HepG2 (cell line): ENCODE results near the gene TMEM266. TPM values are rescaled to one million over a fixed set of nuclear protein-coding genes. Genes with fewer than 3 reads are reported as not detected.

ENCODE experiments used
- ATAC-seq: fragments of 200-7000 bp; cut with Tn5 transposase; 3 replicates; pipeline ENCODE4 v1.9.1; 2020; ENCODE audit warnings: mild to moderate bottlenecking, moderate library complexity
- BruUV-seq: library from RNA; stranded (reverse); fragments of 400-500 nt; replicated peaks from 2 replicates; lab custom pipeline; 2021; lab: Mats Ljungman, UMichigan
- CTCF ChIA-PET: fragments of 300-600 bp; formaldehyde crosslinking; extraction: SDS; loops from one replicate; lab custom pipeline; 2021; ENCODE audit warnings: low total read pairs, inconsistent platforms, low intra/inter-chr PET ratio; lab: Yijun Ruan, JAX
- POLR2A ChIA-PET: fragments of 350-600 bp; sonication (Branson Sonifier 250); formaldehyde crosslinking; loops from one replicate; lab custom pipeline; 2020; ENCODE audit warnings: antibody characterized with exemption, inconsistent platforms; lab: Yijun Ruan, JAX
- DNase-seq: peaks from one replicate; pipeline ENCODE4 v3.0.0-alpha.2; 2015; ENCODE audit warnings: low spot score
- FAIRE-seq: peaks from 3 replicates; lab custom pipeline; 2011; peaks lifted over from hg19 to GRCh38; lab: Jason Lieb, UNC
- H2AFZ ChIP-seq: one replicate; pipeline ENCODE4 v1.6.1; 2011; ENCODE audit warnings: low read length, inconsistent platforms
- H3K27ac ChIP-seq: fragments of 300-600 bp; 3 replicates; pipeline ENCODE4 v1.8.0; 2011; ENCODE audit warnings: mixed run types, mild to moderate bottlenecking, mixed read lengths, low read length, inconsistent platforms; ENCODE audit not compliant: insufficient read depth; ENCODE audit errors: extremely low read length
- H3K27me3 ChIP-seq, 2 experiments: fragments of 200-600 bp in 1 of 2; 2 replicates in 1 of 2; 3 replicates in 1 of 2; pipeline versions ENCODE4 v1.6.0 to v1.8.0; 2011; ENCODE audit warnings: low read length in 2 of 2, mild to moderate bottlenecking in 2 of 2, moderate library complexity in 2 of 2, inconsistent platforms in 1 of 2; ENCODE audit not compliant: insufficient read depth in 2 of 2, control insufficient read depth in 1 of 2
- H3K36me3 ChIP-seq, 2 experiments: fragments of 200-600 bp in 1 of 2; replicated peaks in 1 of 2; 2 replicates in 1 of 2; 3 replicates in 1 of 2; pipeline versions ENCODE4 v1.5.1 to v1.8.0; 2011; ENCODE audit warnings: low read length in 2 of 2, inconsistent platforms in 1 of 2; ENCODE audit not compliant: insufficient read depth in 2 of 2, control insufficient read depth in 1 of 2
- H3K4me1 ChIP-seq: 2 replicates; pipeline ENCODE4 v1.5.1; 2012; ENCODE audit warnings: low read length, inconsistent platforms; ENCODE audit not compliant: insufficient read depth
- H3K4me2 ChIP-seq: 2 replicates; pipeline ENCODE4 v1.6.0; 2011; ENCODE audit warnings: low read depth, low read length, inconsistent platforms
- H3K4me3 ChIP-seq, 3 experiments: fragments of 200-600 bp in 1 of 3; sonication (generic), shearing (Covaris generic) in 1 of 3; replicated peaks in 1 of 3; 2 replicates each; pipeline ENCODE4 v1.5.1; 2011 to 2016; ENCODE audit warnings: low read length in 3 of 3, inconsistent platforms in 2 of 3, low read depth in 2 of 3, mild to moderate bottlenecking in 2 of 3, control low read depth in 1 of 3, mixed read lengths in 1 of 3; ENCODE audit not compliant: insufficient read depth in 1 of 3
- H3K79me2 ChIP-seq: one replicate; pipeline ENCODE4 v1.6.1; 2011; ENCODE audit warnings: low read length, inconsistent platforms; ENCODE audit not compliant: insufficient read depth
- H3K9ac ChIP-seq: 2 replicates; pipeline ENCODE4 v1.6.0; 2011; ENCODE audit warnings: mild to moderate bottlenecking, low read depth, low read length, inconsistent platforms; ENCODE audit not compliant: insufficient read depth
- H3K9me3 ChIP-seq: 2 replicates; pipeline ENCODE4 v1.5.1; 2012; ENCODE audit warnings: mild to moderate bottlenecking, low read length
- H4K20me1 ChIP-seq: 2 replicates; pipeline ENCODE4 v1.6.0; 2011; ENCODE audit warnings: inconsistent platforms, mild to moderate bottlenecking, low read length, moderate library complexity; ENCODE audit not compliant: insufficient read depth
- CBX2 ChIP-seq, 2 experiments: fragments of 200-600 bp in 1 of 2; sonication (generic); formaldehyde crosslinking in 1 of 2; IDR thresholded peaks; 2 replicates each; pipeline versions ENCODE4 v1.7.0 to v1.8.1; 2018 to 2022; ENCODE audit warnings: low read depth in 2 of 2, low read length in 1 of 2, mild to moderate bottlenecking in 1 of 2, missing genetic modification reagents in 1 of 2
- FOXA1 ChIP-seq, 2 experiments: fragments of 450-650 bp in 1 of 2; sonication (generic) in 1 of 2; formaldehyde crosslinking in 1 of 2; IDR thresholded peaks; 2 replicates each; pipeline versions ENCODE4 v1.4.0 to v1.6.1; 2016 to 2020; ENCODE audit warnings: missing genetic modification reagents in 1 of 2
- MED8 ChIP-seq: sonication (generic); formaldehyde crosslinking; IDR thresholded peaks from 2 replicates; pipeline ENCODE4 v1.8.1; 2023; ENCODE audit warnings: mild to moderate bottlenecking, missing genetic modification reagents; ENCODE audit not compliant: insufficient replicate concordance
- MXD3 ChIP-seq: IDR thresholded peaks from 2 replicates; pipeline ENCODE4 v1.6.1; 2016; ENCODE audit warnings: mild to moderate bottlenecking, missing biosample characterization, missing genetic modification reagents
- NFYC ChIP-seq: IDR thresholded peaks from 2 replicates; pipeline ENCODE4 v1.6.1; 2016; ENCODE audit warnings: missing genetic modification reagents, missing compliant biosample characterization
- POLR2A ChIP-seq, 2 experiments: IDR thresholded peaks; 2 replicates each; pipeline ENCODE4 v1.6.1; 2011; ENCODE audit warnings: low read depth in 2 of 2, low read length in 2 of 2, mild to moderate bottlenecking in 1 of 2, moderate library complexity in 1 of 2; ENCODE audit not compliant: insufficient read depth in 1 of 2
- PPARG ChIP-seq: conservative IDR thresholded peaks from 2 replicates; pipeline ENCODE4 v1.6.1; 2016; ENCODE audit warnings: missing biosample characterization, missing genetic modification reagents
- SKI ChIP-seq: fragments of 450-650 bp; IDR thresholded peaks from one replicate; pipeline ENCODE4 v1.6.1; 2018; ENCODE audit warnings: mild to moderate bottlenecking; ENCODE audit not compliant: partially characterized antibody
- SP2 ChIP-seq: sonication (generic); formaldehyde crosslinking; IDR thresholded peaks from 2 replicates; pipeline ENCODE4 v1.5.1; 2020; ENCODE audit warnings: mild to moderate bottlenecking, missing genetic modification reagents
- SPEN ChIP-seq: sonication (generic); formaldehyde crosslinking; IDR thresholded peaks from 2 replicates; pipeline ENCODE4 v1.5.1; 2020; ENCODE audit warnings: low read depth, mild to moderate bottlenecking, missing genetic modification reagents
- ZNF180 ChIP-seq: sonication (generic); formaldehyde crosslinking; IDR thresholded peaks from 2 replicates; pipeline ENCODE4 v1.4.0; 2020; ENCODE audit warnings: low read depth, missing genetic modification reagents, borderline replicate concordance
- ZNF235 ChIP-seq: sonication (generic); formaldehyde crosslinking; IDR thresholded peaks from 2 replicates; pipeline ENCODE4 v1.8.1; 2023; ENCODE audit warnings: mild to moderate bottlenecking, missing genetic modification reagents, borderline replicate concordance
- ZNF563 ChIP-seq: sonication (generic); formaldehyde crosslinking; IDR thresholded peaks from 2 replicates; pipeline ENCODE4 v1.8.0; 2022; ENCODE audit warnings: mild to moderate bottlenecking, moderate library complexity, missing genetic modification reagents
- ZNF678 ChIP-seq: sonication (generic); formaldehyde crosslinking; IDR thresholded peaks from 2 replicates; pipeline ENCODE4 v1.4.0; 2020; ENCODE audit warnings: mild to moderate bottlenecking, missing genetic modification reagents
- ZNF687 ChIP-seq: sonication (generic); formaldehyde crosslinking; IDR thresholded peaks from 2 replicates; pipeline ENCODE4 v1.5.1; 2020; ENCODE audit warnings: mild to moderate bottlenecking, missing genetic modification reagents, moderate library complexity
- ZNF761 ChIP-seq: sonication (generic); formaldehyde crosslinking; conservative IDR thresholded peaks from 2 replicates; pipeline ENCODE4 v1.4.0; 2020; ENCODE audit warnings: mild to moderate bottlenecking, missing genetic modification reagents
- ZNF879 ChIP-seq: sonication (generic); formaldehyde crosslinking; IDR thresholded peaks from 2 replicates; pipeline ENCODE4 v1.8.1; 2023; ENCODE audit warnings: missing genetic modification reagents
- WGBS: methylation state at CpG from one replicate; pipeline ENCODE4 v1.1.6; 2017; ENCODE audit warnings: low lambda C conversion rate; 5-methylcytosine and 5-hydroxymethylcytosine counted together
- in situ Hi-C: cut with HindIII; loops from 2 replicates; pipeline ENCODE4 v1.10.0; 2017; ENCODE audit warnings: low pct_unique_long_range_greater_than_20kb; ENCODE audit not compliant: extremely low pct_ligation_motif_present
- intact Hi-C: fragments of 100-400 bp; cut with micrococcal nuclease; formaldehyde crosslinking; loops from one replicate; pipeline ENCODE4 v1.10.0; 2022; ENCODE audit not compliant: unreplicated experiment
- polyA plus RNA-seq, 8 experiments: library from polyadenylated mRNA; depleted of rRNA in 3 of 8; stranded (reverse) in 7 of 8; unstranded in 1 of 8; fragments of >200 nt; fragmentation: Illumina TruSeq in 4 of 8; extraction: Trizol in 4 of 8; gene quantifications; 2 replicates each; pipeline versions ENCODE4 v1.2.1 to v1.2.3, GENCODE V29; 2011 to 2016; ENCODE audit warnings: low read depth in 4 of 8, missing spikeins in 1 of 8, mixed read lengths in 1 of 8; ENCODE audit not compliant: insufficient read depth in 1 of 8
- total RNA-seq, 5 experiments: library from RNA; depleted of rRNA; stranded (reverse); fragments of >200 nt; fragmentation: Illumina TruSeq; extraction: Trizol; gene quantifications; 2 replicates each; pipeline ENCODE4 v1.2.3, GENCODE V29; 2016; ENCODE audit warnings: low read depth in 1 of 5
- TF ChIP-seq, protein P1 (sequence below): sonication (generic); formaldehyde crosslinking; IDR thresholded peaks from 2 replicates; pipeline ENCODE4 v1.4.0; 2020; ENCODE audit warnings: missing genetic modification reagents, mild to moderate bottlenecking, borderline replicate concordance

TMEM266 gene
- total and polyA plus RNA-seq, 2 of the 13 experiments (the other 11 are each of a cell fraction or from before 2014, with no cell fraction given): 0.04 TPM; not detected in 1

DNA sequence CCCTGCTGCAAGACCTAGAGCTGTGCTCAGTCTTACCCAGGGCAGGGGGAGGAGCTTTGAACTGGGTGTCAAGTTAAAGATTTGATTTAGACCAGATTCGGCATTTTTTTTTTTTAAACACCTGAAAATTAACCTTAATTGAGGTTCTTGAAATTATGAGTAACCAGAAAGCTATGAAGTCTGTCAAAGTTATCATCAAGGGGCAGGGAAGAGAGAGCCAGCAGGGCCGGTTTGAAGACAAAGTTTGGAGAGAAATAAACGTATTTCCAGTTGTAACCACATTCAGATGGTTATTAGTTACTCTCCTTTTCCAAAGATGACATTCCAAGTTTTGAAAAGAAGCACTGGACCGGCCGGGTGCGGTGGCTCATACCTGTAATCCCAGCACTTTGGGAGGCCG lies 12.0 kb downstream of the TMEM266 start (continued):
- no peak for TF ChIP-seq SKI
- TF ChIP-seq, protein P1, sequence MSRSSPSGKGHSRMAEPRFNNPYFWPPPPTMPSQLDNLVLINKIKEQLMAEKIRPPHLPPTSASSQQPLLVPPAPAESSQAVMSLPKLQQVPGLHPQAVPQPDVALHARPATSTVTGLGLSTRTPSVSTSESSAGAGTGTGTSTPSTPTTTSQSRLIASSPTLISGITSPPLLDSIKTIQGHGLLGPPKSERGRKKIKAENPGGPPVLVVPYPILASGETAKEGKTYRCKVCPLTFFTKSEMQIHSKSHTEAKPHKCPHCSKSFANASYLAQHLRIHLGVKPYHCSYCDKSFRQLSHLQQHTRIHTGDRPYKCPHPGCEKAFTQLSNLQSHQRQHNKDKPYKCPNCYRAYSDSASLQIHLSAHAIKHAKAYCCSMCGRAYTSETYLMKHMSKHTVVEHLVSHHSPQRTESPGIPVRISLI (CRISPR knock-in tag): no peak
- TF ChIP-seq ZNF180: no peak
- no peak for TF ChIP-seq ZNF235
- TF ChIP-seq ZNF879 (CRISPR knock-in tag): no peak
- no peak for TF ChIP-seq ZNF563 (CRISPR knock-in tag)
- TF ChIP-seq ZNF678 (CRISPR knock-in tag): no peak

- Histone ChIP-seq H4K20me1 (no peaks in the 10 kb centered on the region), H3K27ac (no peak overlapping the region), H3K9me3 (no peaks in the 10 kb centered on the region), H3K4me3 (no peak overlapping the region), H3K79me2 (no peaks in the 10 kb centered on the region), H3K4me2 (no peak overlapping the region), H3K4me1 (no peaks in the 10 kb centered on the region), H2AFZ (no peak overlapping the region), H3K36me3 (no peaks in the 10 kb centered on the region), H3K9ac (no peak overlapping the region), H3K27me3 (0 out of 5 replicates have a peak, but pooled peaks cover 0 to 1% of the 10 kb centered on the region in 2 experiments)
- in situ Hi-C loops (no loop called here), intact Hi-C loops (no loop called here)
- CTCF ChIA-PET: no interaction called here
- POLR2A ChIA-PET: no interaction called here
- no peak for FAIRE-seq
- ATAC-seq: no peak
- no TSS peak for BruUV-seq
- no peak for DNase-seq
- WGBS: 17% methylated on average over 2 of the region's 2 CpGs
- TF ChIP-seq ZNF687 (CRISPR knock-in tag): no peak
- no peak for TF ChIP-seq MXD3 (CRISPR knock-in tag)
- no peak for TF ChIP-seq SP2 (CRISPR knock-in tag)
- no peak for TF ChIP-seq ZNF761 (CRISPR knock-in tag)
- TF ChIP-seq PPARG: no peak
- no peak for TF ChIP-seq MED8 (CRISPR knock-in tag)
- TF ChIP-seq CBX2 (IDR thresholded peaks at IDR 0.05; ENCODE audit: low read depth, low read length): no peak
- no peak for TF ChIP-seq CBX2 (CRISPR knock-in tag; IDR thresholded peaks at IDR 0.05; ENCODE audit: low read depth)
- no peak for TF ChIP-seq NFYC (CRISPR knock-in tag)
- TF ChIP-seq SPEN (CRISPR knock-in tag): no peak
- no peak for TF ChIP-seq POLR2A (IDR thresholded peaks at IDR 0.05; ENCODE audit: insufficient read depth in 1 of 2, low read depth in 2 of 2, low read length in 2 of 2)
- TF ChIP-seq FOXA1 (IDR thresholded peaks at IDR 0.05): no peak
- TF ChIP-seq FOXA1 (CRISPR knock-in tag; IDR thresholded peaks at IDR 0.05): no peak
Measured at GRCh38 chr15:76073554-76073953, 13.8 kb downstream of the TMEM266 start.
